CD4-positive, alpha-beta T cell treated with Interleukin-1 beta for 1 hour (primary cell): ENCODE data around the gene PDSS2.

Source experiments
- DNase-seq, 2 donors: peaks; one replicate each; pipeline ENCODE4 v3.0.0-alpha.2; 2020 to 2022

The PDSS2 gene

GRCh38 chr6:107357031-107357430 is 102.3 kb downstream of the PDSS2 start:
- no peak for DNase-seq

- no peak for DNase-seq
Observed at GRCh38 chr6:107355659-107356058, 103.7 kb downstream of the PDSS2 start.

- DNase-seq = no peak
Observed at GRCh38 chr6:107354451-107354850, 104.9 kb downstream of the PDSS2 start.

GRCh38 chr6:107353773-107354382 is 105.5 kb downstream of the PDSS2 start:
- no peak for DNase-seq

- no peak for DNase-seq
Observed at GRCh38 chr6:107348224-107348623, 111.1 kb downstream of the PDSS2 start.

GRCh38 chr6:107345393-107345792 is 114.0 kb downstream of the PDSS2 start:
- no peak for DNase-seq

GRCh38 chr6:107344981-107345380 is 114.4 kb downstream of the PDSS2 start:
- DNase-seq = no peak

GRCh38 chr6:107344383-107344782 is 115.0 kb downstream of the PDSS2 start:
- DNase-seq = no peak

GRCh38 chr6:107342144-107342543 is 117.2 kb downstream of the PDSS2 start:
- DNase-seq = no peak

- no peak for DNase-seq
Observed at GRCh38 chr6:107340881-107341280, 118.5 kb downstream of the PDSS2 start.

- DNase-seq = no peak
Observed at GRCh38 chr6:107337191-107337741, 122.1 kb downstream of the PDSS2 start.

GRCh38 chr6:107334026-107334425 is 125.3 kb downstream of the PDSS2 start:
- no peak for DNase-seq

- no peak for DNase-seq
Observed at GRCh38 chr6:107333491-107333890, 125.9 kb downstream of the PDSS2 start.

- DNase-seq = no peak
Observed at GRCh38 chr6:107331409-107332386, 127.7 kb downstream of the PDSS2 start.

- peak; percentile 1 to 4 for DNase-seq
Observed at GRCh38 chr6:107330168-107330567, 129.2 kb downstream of the PDSS2 start.

- no peak for DNase-seq
Observed at GRCh38 chr6:107329063-107329860, 130.1 kb downstream of the PDSS2 start.

- DNase-seq = no peak
Observed at GRCh38 chr6:107328081-107328480, 131.3 kb downstream of the PDSS2 start.

- no peak for DNase-seq
Observed at GRCh38 chr6:107323133-107323785, 136.1 kb downstream of the PDSS2 start.

GRCh38 chr6:107321793-107322192 is 137.6 kb downstream of the PDSS2 start:
- no peak for DNase-seq

GRCh38 chr6:107319906-107320530 is 139.3 kb downstream of the PDSS2 start:
- no peak for DNase-seq

GRCh38 chr6:107318100-107318736 is 141.1 kb downstream of the PDSS2 start:
- peak; percentile 14 to 30 for DNase-seq
